ENCODE data around the gene FAM228B.
"Not testable (repeated sequence)": the region's sequence is repeated elsewhere in the genome, so short reads cannot be mapped to it uniquely, and the experiment has no call there.

The FAM228B gene

DNA sequence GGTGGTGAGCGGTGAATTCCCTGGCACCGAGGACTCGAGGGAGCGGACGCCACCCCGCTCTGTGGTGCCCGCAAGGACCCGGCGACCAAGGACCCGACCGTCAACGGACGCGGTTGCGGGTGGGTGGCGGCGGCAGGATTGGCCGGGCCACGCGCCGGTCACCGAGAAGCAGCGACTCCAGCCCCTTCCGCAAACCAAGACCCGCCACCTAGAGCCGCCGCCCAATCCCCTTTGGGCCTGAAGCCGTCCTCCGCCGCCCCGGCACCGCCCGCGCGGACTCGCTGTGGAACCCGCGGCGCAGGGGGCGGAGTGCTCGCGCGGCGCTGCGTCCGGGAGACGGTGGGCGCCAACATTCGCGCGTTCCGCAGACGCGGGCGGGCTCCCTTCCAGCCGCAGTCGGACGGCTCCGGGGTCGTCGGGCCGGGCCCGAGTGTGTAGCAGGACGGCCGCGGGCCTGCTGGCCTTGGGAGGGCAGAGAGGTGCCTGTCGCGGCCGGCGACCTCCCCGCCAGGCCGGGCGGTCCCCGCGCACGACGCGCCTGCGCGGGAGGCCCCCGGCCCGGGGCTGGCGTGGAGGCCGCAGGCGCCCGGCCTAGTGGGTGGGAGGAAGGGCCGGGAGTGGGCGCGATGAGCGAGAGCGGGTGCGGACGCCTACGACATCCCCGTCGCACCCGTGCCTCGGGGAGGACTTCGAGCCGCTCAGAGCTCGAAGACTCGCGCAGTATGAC, at the start of gene FAM228B, which contains the start of gene PFN4:
FAM228B (plus strand) TSS at position 275 of the 727 bp plus-strand sequence. CDS start 893 bp downstream, outside the sequence.
PFN4 (minus strand) TSS at position 140 of the 727 bp plus-strand sequence. CDS start 799 bp downstream, outside the sequence.
- DNase-seq = peak; percentile 63

DNA sequence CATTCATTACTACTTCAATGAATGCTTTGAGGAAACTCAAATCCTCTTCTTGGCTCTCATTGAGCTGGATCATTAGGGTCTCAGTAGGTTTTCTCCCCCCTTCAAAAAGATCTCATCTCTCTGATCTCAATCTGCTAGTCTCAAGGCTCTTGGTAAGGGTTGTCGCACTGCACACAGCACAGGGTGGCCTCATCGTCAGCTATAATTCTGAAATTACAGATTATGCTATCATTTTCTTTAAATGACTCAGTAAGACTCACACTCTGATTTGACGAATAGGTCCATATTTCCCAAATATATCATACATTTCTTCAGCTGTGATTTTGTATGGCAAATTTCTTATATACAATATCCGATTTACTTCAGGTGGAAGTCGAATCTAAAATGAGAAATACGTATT, 49.5 kb upstream of the FAM228B start:
- no peak for DNase-seq

DNA sequence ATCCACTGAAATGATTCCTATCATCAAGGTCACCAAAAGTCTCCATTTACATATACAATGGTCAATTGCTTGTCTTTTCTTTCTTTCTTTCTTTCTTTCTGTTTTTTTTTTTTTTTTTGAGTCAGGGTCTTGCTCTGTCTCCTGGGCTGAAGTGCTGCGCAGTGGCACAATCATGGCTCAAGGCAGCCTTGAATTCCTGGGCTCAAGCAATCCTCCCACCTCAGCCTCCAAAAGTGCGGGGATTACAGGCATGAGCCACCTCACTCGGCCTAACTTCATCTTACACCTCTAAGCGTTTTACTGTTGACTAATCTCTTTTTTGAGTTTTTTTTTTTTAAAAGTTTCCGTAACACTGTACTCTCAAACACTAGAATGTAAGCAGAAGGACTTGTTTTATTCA, 48.0 kb upstream of the FAM228B start:
- DNase-seq = no peak

DNA sequence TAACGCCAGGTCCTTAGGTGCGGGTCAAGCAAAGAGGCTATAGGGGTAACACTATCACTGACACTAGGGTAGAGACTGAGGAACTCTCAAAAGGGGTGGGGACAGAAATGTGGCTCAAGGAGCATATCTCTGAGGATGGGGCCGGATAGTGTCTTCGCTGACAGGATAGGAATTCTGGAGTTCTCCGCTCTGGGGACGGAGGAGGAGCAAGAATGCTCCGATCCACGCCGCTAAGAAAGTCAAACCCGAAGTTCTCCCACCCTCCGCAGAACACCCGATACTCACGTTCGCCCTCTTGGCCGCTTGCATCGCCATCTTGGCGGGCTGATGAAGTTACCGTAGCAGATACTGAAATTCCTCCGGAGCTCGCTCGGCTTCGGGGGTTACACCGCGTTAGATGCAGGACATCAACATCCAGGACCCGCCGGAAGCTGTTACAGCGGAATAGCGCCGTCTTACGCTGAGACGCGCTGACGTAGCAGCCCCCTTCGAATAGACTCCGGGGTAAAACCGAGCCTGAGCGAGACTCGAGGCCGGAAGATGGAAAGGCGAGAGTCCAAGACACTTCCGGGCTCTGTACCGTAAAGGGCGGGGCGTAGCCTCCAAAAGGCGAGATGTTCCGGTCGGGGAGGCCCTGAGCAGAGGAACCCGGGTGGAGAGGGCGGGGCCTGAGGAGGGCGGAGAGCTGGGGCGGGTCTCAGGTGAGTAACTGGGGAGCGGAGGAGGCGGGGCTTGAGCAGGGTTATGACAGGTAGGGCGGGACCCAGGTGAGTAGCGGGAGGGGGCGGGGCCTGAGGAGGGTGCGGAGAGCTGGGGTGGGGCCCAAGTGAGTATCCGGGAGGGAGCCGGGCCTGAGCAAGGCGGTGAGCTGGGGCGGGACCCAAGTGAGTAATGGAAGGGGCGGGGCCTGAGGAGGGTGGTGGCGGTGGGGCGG, 47.1 kb upstream of the FAM228B start, which contains the start of gene SF3B6:
SF3B6 (minus strand) TSS at position 412 of the 934 bp plus-strand sequence; CDS start at position 315, 97 bp downstream.
- peak; percentile 100 for DNase-seq

- no peak for DNase-seq
Observed at GRCh38 chr2:24076849-24077534, 46.3 kb upstream of the FAM228B start.

DNA sequence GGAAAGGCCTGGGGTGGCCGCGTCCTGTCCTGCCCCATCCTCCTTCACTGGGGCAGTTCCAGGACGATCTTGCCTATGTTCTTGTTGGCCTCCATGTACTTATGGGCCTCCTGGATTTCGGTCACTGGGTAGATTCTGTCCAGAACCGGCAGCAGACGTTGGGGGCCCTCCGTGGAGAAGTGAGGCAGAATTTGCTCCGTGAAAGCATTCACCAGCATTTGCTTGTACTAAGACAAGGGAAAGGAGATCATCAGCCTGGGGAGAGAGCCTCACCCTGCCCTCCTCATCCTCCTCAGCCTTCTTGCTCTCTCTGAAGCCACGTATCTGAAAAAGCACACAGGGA, 45.8 kb upstream of the FAM228B start:
- DNase-seq = no peak

DNA sequence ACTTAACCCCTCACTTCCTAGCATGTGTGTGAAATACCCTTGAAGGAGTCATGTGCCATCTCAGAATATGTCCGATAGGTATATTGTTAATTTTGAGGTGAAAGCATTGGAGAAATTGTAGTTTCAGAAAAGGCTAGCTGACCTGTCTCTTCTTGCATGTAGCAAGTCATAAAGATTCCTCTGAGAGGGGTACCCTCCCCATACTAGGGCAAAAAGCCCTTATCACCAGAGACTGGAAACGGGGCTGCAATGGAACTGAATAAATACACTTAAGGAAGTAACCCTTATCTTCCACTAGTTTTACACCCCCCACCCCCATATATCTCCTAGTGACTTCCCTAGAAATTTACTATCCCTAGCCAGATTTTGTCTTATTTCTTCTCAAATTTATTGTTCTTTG, 45.4 kb upstream of the FAM228B start:
- DNase-seq = no peak

GRCh38 chr2:24080701-24081100, 42.6 kb upstream of the FAM228B start:
- no peak for DNase-seq

- no peak for DNase-seq
Observed at GRCh38 chr2:24082787-24083566, 40.3 kb upstream of the FAM228B start.

DNA sequence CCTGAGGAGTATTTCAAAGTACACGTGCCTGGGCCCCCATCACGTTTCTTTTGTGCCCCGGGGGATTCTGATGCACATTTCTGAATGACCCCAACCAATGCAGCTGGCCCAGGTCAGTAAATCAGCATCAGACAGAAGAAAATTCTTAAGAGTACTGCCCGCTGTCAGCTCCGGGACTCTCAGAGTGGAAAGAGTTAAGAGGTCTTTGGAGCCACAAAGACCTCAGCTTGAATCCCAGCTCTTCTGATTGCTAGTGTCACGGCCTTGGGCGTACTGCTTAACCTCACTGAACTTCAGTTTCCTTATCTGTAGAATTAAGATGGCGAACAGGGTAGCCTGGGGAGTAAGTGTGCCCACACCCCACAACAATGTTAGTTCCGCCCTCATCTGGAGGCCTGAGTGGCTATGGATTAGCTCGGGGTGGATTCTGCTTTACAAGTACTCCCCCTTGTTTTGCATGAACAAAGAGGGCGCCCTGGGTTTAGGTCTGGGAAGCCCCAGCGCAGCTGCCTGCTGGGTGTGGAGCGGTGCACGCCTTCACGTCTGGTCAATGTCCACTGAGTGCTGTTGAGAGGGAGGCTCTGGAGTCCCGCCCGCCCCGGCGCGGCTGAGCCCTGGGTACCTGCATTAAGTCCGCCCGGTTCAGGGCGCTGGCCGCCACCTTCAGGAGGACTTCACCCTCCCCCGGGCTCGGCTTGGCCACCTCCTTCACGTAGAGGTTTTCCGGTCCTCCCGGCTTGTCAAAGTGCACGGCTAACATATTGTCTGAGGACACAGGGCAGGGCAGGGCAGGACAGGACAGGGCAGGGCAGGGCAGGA, 39.5 kb upstream of the FAM228B start:
- DNase-seq = peak; percentile 55

DNA sequence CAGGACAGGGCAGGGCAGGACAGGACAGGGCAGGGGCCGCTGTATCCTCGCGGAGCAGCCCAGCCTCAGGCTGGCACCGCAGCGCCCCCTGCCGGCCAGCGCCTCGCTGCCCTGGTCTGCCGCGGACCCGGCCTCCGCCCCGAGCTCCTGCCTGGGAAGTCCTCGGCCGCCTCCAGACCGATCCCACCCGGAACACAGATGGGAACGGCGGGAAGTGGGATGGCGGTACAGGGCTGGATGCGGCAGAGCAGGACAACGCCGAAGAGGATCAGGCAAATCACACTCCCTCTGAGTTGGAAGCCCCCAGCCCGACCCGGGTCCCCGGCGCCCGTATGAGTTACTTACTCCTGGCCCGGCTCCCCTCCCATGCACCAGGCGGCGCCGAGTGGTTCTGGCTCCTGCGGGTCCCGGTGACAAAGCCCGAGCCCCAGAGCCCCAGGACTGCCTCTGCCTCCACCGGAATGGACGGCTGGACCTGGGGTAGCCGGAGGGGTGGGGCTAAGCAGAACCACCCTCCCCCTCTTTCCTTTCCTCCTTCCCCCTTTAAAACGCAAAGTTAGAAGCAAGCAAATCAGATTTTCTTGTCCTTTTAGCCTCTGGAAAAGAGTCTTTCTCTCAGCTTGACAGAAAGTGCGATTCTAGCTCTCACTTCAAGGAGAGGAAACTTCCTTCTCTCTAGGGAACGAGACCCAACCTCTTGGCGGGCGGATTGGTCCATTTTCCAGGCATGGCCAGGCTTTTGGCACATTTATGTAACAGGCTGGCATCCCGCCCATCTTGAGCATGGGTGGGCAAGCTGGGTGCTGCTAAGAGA, 38.7 kb upstream of the FAM228B start, which contains the start of gene TP53I3:
TP53I3 (minus strand) TSS at position 449 of the 814 bp plus-strand sequence. CDS start 508 bp downstream, outside the sequence.
- peak; percentile 69 for DNase-seq

DNA sequence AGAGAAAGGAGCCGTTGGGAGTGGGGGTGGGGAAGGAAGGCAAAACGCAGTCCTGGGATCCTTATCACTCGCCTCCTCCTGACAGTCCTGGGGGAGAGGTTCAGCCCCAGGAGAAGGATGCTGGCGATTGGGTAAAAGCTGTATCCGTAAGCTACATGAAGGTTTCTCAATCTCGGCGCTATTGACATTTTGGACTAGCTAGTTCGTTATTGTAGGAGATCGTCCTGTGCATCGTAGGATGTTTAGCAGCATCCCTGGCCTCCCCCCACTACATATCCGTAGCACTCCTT, 38.1 kb upstream of the FAM228B start:
- DNase-seq = no peak

DNA sequence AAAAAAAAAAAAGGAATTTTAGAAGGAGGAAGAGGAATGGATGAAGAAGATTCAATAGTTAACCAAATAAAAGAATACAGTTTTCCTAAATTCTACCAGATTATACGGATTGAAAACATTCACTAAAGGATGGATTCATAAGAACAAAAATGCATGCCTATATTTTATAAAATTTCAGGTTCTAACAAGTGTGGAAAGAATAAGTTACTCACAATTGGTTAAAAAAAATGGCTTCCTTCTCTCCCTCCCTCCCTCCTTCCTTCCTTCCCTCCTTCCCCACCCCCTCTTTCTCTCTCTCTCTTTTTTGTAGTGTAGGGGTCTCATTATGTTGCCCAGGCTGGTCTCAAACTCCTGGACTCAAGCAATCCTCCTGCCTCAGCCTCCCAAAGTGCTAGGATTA, 37.0 kb upstream of the FAM228B start:
- DNase-seq = no peak

DNA sequence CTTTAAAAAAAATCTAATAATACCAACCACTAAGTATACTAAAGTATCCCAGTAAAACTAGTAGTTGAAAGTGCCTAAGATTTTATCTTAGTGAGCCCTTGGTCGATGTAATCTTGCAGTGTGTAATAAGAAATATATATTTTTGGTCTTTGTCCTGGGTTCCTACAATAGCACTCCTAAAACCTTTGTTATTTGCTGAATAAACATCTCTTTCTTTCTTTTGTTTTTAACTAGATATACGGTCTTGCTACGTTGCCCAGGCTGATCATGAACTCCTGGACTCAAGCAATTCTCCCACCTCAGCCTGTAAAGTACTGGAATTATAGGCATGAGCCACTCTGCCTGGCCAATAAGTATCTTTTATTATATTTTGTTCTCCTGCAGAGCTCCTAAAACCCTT, 36.2 kb upstream of the FAM228B start:
- no peak for DNase-seq

GRCh38 chr2:24088821-24089359, 34.4 kb upstream of the FAM228B start:
- no peak for DNase-seq

GRCh38 chr2:24093270-24093669, 30.0 kb upstream of the FAM228B start:
- not testable (repeated sequence) for DNase-seq

- not testable (repeated sequence) for DNase-seq
Observed at GRCh38 chr2:24095171-24095677, 28.0 kb upstream of the FAM228B start.

GRCh38 chr2:24100732-24101131, 22.5 kb upstream of the FAM228B start:
- not testable (repeated sequence) for DNase-seq

DNA sequence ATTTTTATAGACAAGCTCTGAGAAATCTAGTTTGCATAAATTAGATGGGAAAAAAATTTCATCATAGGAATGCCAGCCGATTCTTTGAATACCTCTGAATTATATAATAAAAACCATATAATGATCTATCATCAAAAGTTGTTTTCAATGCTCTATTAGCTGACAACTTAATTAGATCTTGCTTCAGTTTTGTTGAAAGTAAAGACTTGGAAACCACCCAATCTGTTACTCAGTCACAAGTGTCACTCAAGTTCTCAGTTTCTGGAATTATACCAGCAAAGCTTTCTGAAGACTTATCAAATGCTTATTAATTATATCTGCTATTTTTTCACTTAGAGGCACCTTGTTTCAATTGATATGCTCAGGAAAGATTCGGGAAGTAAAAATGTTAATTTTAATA, 21.3 kb upstream of the FAM228B start:
- DNase-seq = no peak

GRCh38 chr2:24102677-24103076, 20.6 kb upstream of the FAM228B start:
- DNase-seq = no peak

All from stimulated activated naive CD4-positive, alpha-beta T cell treated with Interleukin-2 at 50 U/mL for 16 hours (primary cell).